ENCODE measurements around the gene ZNF789. TPM values are rescaled to one million over a fixed set of nuclear protein-coding genes. Genes with fewer than 3 reads are reported as not detected.

The ZNF789 gene
- total and polyA plus RNA-seq, 2 of the 13 experiments (the other 11 are each of a cell fraction or from before 2014, with no cell fraction given): 19.8 to 25.1 TPM

DNA sequence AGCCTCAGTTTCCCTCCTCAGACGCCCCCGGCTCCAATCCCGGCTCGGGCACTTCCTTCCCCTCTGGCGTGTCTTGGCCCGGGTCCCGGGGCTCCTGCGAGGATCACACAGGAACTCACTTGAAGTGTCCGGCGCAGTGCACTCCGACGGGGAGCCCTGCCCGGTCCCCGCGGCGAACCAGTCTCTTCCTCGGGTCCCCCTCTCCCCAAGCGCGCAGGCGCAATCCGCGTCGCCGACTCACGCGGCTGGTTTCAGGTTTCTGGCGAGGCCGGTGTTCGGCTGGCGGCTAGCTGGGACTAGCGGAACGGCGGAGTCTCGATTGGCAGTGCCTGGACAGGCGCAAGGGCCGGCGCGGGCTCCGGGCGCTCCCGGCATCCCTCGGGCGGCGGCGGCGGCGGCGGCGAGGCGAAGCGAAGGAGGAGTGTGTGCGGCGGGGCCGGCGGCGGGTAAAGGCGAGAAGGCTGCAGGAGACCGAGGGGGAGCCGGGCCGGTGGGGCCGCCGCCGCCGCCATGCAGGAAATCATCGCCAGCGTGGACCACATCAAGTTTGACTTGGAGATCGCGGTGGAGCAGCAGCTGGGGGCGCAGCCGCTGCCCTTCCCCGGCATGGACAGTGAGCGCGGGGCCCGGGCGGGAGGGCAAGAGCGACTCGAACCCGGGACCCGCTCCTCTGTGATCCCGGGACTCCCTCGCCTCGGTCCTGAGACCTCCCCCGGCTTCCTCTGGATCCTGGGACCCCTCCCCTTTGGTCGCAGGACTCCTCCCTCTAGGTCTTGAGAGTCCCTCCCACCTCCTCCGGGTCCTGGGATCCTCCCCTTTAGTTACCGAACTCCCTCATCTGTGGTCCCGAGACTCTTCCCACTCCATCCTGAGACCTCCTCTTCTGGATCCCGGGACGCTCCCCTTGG lies 33.9 kb upstream of the ZNF789 start, which contains the start of the genes CPSF4 and PTCD1 (continued):
- TF ChIP-seq NFATC3 (CRISPR knock-in tag; IDR thresholded peaks at IDR 0.05) (peak; percentile 31; the same call in 1 of the 2 replicates), NKX3-1 (CRISPR knock-in tag; IDR thresholded peaks at IDR 0.05) (no peak), ZNF12 (CRISPR knock-in tag; IDR thresholded peaks at IDR 0.05) (no peak), ZNF24 (IDR thresholded peaks at IDR 0.05) (no peak), ZNF737 (CRISPR knock-in tag; IDR thresholded peaks at IDR 0.05; ENCODE audit: borderline replicate concordance) (no peak), FOXC1 (CRISPR knock-in tag; IDR thresholded peaks at IDR 0.05; ENCODE audit: borderline replicate concordance) (peak; percentile 80), ZNF703 (CRISPR knock-in tag; IDR thresholded peaks at IDR 0.05; ENCODE audit: borderline replicate concordance) (no peak), PAWR (CRISPR knock-in tag; IDR thresholded peaks at IDR 0.05; ENCODE audit: borderline replicate concordance) (no peak), ZNF446 (CRISPR knock-in tag; IDR thresholded peaks at IDR 0.05) (0 out of 2 replicates have a peak, but pooled peaks have one; percentile 60), GATAD1 (CRISPR knock-in tag; IDR thresholded peaks at IDR 0.05) (peak; percentile 92), ZNF570 (CRISPR knock-in tag; IDR thresholded peaks at IDR 0.05; ENCODE audit: borderline replicate concordance) (no peak), ARID2 (CRISPR knock-in tag; IDR thresholded peaks at IDR 0.05; ENCODE audit: borderline replicate concordance) (0 out of 2 replicates have a peak, but pooled peaks have one; percentile 18), ZNF136 (CRISPR knock-in tag; IDR thresholded peaks at IDR 0.05; ENCODE audit: low read depth) (0 out of 2 replicates have a peak, but pooled peaks have one; percentile 27), LCORL (IDR thresholded peaks at IDR 0.05) (no peak), LCORL (CRISPR knock-in tag; IDR thresholded peaks at IDR 0.05) (peak; percentile 43; the same call in 1 of the 2 replicates), ZFP41 (CRISPR knock-in tag; IDR thresholded peaks at IDR 0.05; ENCODE audit: borderline replicate concordance) (no peak)
- TF ChIP-seq, protein P1, sequence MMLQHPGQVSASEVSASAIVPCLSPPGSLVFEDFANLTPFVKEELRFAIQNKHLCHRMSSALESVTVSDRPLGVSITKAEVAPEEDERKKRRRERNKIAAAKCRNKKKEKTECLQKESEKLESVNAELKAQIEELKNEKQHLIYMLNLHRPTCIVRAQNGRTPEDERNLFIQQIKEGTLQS (CRISPR knock-in tag; IDR thresholded peaks at IDR 0.05): no peak
- TF ChIP-seq, protein P2, sequence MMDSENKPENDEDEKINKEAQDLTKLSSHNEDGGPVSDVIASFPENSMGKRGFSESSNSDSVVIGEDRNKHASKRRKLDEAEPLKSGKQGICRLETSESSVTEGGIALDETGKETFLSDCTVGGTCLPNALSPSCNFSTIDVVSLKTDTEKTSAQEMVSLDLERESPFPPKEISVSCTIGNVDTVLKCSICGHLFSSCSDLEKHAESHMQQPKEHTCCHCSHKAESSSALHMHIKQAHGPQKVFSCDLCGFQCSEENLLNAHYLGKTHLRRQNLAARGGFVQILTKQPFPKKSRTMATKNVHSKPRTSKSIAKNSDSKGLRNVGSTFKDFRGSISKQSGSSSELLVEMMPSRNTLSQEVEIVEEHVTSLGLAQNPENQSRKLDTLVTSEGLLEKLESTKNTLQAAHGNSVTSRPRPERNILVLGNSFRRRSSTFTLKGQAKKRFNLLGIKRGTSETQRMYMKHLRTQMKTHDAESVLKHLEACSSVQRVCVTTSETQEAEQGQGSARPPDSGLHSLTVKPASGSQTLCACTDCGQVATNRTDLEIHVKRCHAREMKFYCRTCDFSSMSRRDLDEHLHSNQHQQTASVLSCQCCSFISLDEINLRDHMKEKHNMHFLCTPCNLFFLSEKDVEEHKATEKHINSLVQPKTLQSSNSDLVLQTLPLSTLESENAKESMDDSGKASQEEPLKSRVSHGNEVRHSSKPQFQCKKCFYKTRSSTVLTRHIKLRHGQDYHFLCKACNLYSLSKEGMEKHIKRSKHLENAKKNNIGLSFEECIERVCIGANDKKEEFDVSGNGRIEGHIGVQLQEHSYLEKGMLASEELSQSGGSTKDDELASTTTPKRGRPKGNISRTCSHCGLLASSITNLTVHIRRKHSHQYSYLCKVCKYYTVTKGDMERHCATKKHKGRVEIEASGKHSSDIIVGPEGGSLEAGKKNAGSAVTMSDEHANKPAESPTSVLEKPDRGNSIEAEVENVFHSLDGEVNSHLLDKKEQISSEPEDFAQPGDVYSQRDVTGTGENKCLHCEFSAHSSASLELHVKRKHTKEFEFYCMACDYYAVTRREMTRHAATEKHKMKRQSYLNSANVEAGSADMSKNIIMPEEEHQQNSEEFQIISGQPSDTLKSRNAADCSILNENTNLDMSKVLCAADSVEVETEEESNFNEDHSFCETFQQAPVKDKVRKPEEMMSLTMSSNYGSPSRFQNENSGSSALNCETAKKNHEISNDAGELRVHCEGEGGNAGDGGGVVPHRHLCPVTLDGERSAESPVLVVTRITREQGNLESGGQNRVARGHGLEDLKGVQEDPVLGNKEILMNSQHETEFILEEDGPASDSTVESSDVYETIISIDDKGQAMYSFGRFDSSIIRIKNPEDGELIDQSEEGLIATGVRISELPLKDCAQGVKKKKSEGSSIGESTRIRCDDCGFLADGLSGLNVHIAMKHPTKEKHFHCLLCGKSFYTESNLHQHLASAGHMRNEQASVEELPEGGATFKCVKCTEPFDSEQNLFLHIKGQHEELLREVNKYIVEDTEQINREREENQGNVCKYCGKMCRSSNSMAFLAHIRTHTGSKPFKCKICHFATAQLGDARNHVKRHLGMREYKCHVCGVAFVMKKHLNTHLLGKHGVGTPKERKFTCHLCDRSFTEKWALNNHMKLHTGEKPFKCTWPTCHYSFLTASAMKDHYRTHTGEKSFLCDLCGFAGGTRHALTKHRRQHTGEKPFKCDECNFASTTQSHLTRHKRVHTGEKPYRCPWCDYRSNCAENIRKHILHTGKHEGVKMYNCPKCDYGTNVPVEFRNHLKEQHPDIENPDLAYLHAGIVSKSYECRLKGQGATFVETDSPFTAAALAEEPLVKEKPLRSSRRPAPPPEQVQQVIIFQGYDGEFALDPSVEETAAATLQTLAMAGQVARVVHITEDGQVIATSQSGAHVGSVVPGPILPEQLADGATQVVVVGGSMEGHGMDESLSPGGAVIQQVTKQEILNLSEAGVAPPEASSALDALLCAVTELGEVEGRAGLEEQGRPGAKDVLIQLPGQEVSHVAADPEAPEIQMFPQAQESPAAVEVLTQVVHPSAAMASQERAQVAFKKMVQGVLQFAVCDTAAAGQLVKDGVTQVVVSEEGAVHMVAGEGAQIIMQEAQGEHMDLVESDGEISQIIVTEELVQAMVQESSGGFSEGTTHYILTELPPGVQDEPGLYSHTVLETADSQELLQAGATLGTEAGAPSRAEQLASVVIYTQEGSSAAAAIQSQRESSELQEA (CRISPR knock-in tag; IDR thresholded peaks at IDR 0.05; ENCODE audit: not compliant biosample characterization): peak; percentile 85

Measured in HepG2 (cell line).